ENCODE results near the gene CERS6. TPM values are rescaled to one million over a fixed set of nuclear protein-coding genes. Genes with fewer than 3 reads are reported as not detected.

CERS6 gene
- polyA plus RNA-seq, 3 donors: 7.6 to 17.7 (median 15.6) TPM

GRCh38 chr2:168536925-168537466, 80.9 kb downstream of the CERS6 start:
- intact Hi-C loops (cut with micrococcal nuclease): no loop called here
- H2AFZ ChIP-seq (ENCODE audit: insufficient read depth, low read depth, low read length, poor library complexity, severe bottlenecking): no peak overlapping the region
- peaks cover 6 to 13% of the 10 kb centered on the region in 2 donors for H3K9me3 ChIP-seq (replicated peaks in 1 of 2; ENCODE audit: control insufficient read depth in 1 of 2, insufficient read depth in 1 of 2, low read length in 2 of 2)
- TF ChIP-seq, protein P1, sequence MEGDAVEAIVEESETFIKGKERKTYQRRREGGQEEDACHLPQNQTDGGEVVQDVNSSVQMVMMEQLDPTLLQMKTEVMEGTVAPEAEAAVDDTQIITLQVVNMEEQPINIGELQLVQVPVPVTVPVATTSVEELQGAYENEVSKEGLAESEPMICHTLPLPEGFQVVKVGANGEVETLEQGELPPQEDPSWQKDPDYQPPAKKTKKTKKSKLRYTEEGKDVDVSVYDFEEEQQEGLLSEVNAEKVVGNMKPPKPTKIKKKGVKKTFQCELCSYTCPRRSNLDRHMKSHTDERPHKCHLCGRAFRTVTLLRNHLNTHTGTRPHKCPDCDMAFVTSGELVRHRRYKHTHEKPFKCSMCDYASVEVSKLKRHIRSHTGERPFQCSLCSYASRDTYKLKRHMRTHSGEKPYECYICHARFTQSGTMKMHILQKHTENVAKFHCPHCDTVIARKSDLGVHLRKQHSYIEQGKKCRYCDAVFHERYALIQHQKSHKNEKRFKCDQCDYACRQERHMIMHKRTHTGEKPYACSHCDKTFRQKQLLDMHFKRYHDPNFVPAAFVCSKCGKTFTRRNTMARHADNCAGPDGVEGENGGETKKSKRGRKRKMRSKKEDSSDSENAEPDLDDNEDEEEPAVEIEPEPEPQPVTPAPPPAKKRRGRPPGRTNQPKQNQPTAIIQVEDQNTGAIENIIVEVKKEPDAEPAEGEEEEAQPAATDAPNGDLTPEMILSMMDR (IDR thresholded peaks at IDR 0.05): no peak
- Mint-ChIP-seq H3K4me3 (no peak overlapping the region), H3K36me3 (peaks cover 5 to 16% of the 10 kb centered on the region in 2 donors), H3K27ac (peak overlapping the region in 1 of 7 donors; percentile 52), H3K9me3 (peaks cover 3 to 18% (median 14%) of the 10 kb centered on the region in 7 donors), H3K4me1 (peaks cover 41% of the 10 kb centered on the region), H3K27me3 (ENCODE audit: low read depth in 3 of 3) (no peaks in the 10 kb centered on the region)
- peaks cover 25% of the 10 kb centered on the region for H4K20me1 ChIP-seq (ENCODE audit: insufficient read depth, low read length)
- no peak overlapping the region for H3K27ac ChIP-seq (ENCODE audit: low read depth in 1 of 2, low read length in 2 of 2)
- H3K4me3 ChIP-seq (replicated peaks in 1 of 3; ENCODE audit: low read depth in 2 of 3, low read length in 3 of 3): no peak overlapping the region
- peaks cover 17 to 27% of the 10 kb centered on the region in 2 donors for H3K4me1 ChIP-seq (ENCODE audit: control insufficient read depth in 1 of 2, insufficient read depth in 2 of 2, low read length in 2 of 2)
- H3K79me2 ChIP-seq (ENCODE audit: insufficient read depth, low read length): peaks cover 99% of the 10 kb centered on the region
- no peak overlapping the region for H3K4me2 ChIP-seq (replicated peaks; ENCODE audit: extremely low read depth, low read length, poor library complexity, severe bottlenecking)
- H3K27me3 ChIP-seq (ENCODE audit: control insufficient read depth in 2 of 2, insufficient read depth in 2 of 2, low read length in 2 of 2): no peaks in the 10 kb centered on the region
- no CpG with 5 or more reads among the region's 2 CpGs for WGBS (ENCODE audit: insufficient coverage)
- H3K36me3 ChIP-seq (replicated peaks in 1 of 2; ENCODE audit: control insufficient read depth in 1 of 2, insufficient read depth in 2 of 2, low read length in 2 of 2): peaks cover 0 to 8% of the 10 kb centered on the region in 2 donors
- no peak for DNase-seq
- no peak overlapping the region for H3K9ac ChIP-seq (ENCODE audit: insufficient read depth, low read length, poor library complexity, severe bottlenecking)

DNA sequence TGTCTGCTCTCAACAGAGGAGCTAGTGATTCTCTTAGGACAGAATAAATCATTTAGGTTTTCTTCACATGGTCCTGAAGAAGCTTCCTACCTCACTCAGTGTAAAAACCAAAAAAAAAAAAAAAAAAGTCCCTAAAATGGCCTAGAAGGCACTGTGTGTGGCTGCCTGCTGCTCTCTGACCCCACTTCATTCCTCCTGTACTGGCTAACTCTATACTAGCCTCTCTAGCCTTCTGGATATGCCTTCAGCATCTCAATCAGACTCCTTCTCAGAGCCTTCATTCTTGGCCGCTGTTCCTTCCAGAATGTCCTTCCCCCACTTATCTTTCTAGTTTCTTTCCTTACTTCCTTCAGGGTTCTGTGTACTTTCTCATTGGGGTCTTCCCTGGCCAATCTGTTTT, 82.1 kb downstream of the CERS6 start:
- Mint-ChIP-seq H3K9me3 (peaks cover 3 to 18% (median 14%) of the 10 kb centered on the region in 7 donors), H3K27ac (peak overlapping the region in 3 of 7 donors; percentile 2 to 64 (median 37)), H3K27me3 (ENCODE audit: low read depth in 3 of 3) (no peaks in the 10 kb centered on the region), H3K36me3 (peaks cover 5 to 16% of the 10 kb centered on the region in 2 donors), H3K4me1 (peaks cover 35% of the 10 kb centered on the region), H3K4me3 (no peak overlapping the region)
- Histone ChIP-seq H3K27me3 (ENCODE audit: control insufficient read depth in 2 of 2, insufficient read depth in 2 of 2, low read length in 2 of 2) (no peaks in the 10 kb centered on the region), H3K4me3 (replicated peaks in 1 of 3; ENCODE audit: low read depth in 2 of 3, low read length in 3 of 3) (no peak overlapping the region), H4K20me1 (ENCODE audit: insufficient read depth, low read length) (peaks cover 37% of the 10 kb centered on the region), H3K4me1 (ENCODE audit: control insufficient read depth in 1 of 2, insufficient read depth in 2 of 2, low read length in 2 of 2) (peaks cover 12 to 20% of the 10 kb centered on the region in 2 donors), H3K36me3 (replicated peaks in 1 of 2; ENCODE audit: control insufficient read depth in 1 of 2, insufficient read depth in 2 of 2, low read length in 2 of 2) (peaks cover 0 to 8% of the 10 kb centered on the region in 2 donors), H2AFZ (ENCODE audit: insufficient read depth, low read depth, low read length, poor library complexity, severe bottlenecking) (no peak overlapping the region), H3K9me3 (replicated peaks in 1 of 2; ENCODE audit: control insufficient read depth in 1 of 2, insufficient read depth in 1 of 2, low read length in 2 of 2) (peaks cover 6 to 13% of the 10 kb centered on the region in 2 donors), H3K4me2 (replicated peaks; ENCODE audit: extremely low read depth, low read length, poor library complexity, severe bottlenecking) (no peak overlapping the region), H3K9ac (ENCODE audit: insufficient read depth, low read length, poor library complexity, severe bottlenecking) (no peak overlapping the region), H3K27ac (ENCODE audit: low read depth in 1 of 2, low read length in 2 of 2) (no peak overlapping the region), H3K79me2 (ENCODE audit: insufficient read depth, low read length) (peaks cover 99% of the 10 kb centered on the region)
- intact Hi-C loops (cut with micrococcal nuclease): no loop called here
- TF ChIP-seq, protein P1 (IDR thresholded peaks at IDR 0.05): no peak
- DNase-seq: no peak
- 100% methylated on average over 1 of the region's 1 CpG for WGBS (ENCODE audit: insufficient coverage)
